ENCODE data around the gene NACC2.

- TF ChIP-seq CTCF (IDR thresholded peaks at IDR 0.05): no peak
- no peak for TF ChIP-seq ZFX (IDR thresholded peaks at IDR 0.05; ENCODE audit: borderline replicate concordance)
Observed at GRCh38 chr9:135965124-135965756, 129.8 kb downstream of the NACC2 start.

Data from 22Rv1 (cell line).